Measurements from ENCODE around the gene CDH2. TPM values are rescaled to one million over a fixed set of nuclear protein-coding genes. Genes with fewer than 3 reads are reported as not detected.
"Not testable (repeated sequence)": the region's sequence is repeated elsewhere in the genome, so short reads cannot be mapped to it uniquely, and the experiment has no call there.

CDH2 gene
- total RNA-seq, 5 donors from 2014 or later (not counting 1 experiment from before 2014, with no cell fraction given), result 0.16 to 0.76 (median 0.33) TPM; not detected in 1

- no peak overlapping the region for H3K27ac ChIP-seq (ENCODE audit: low read length)
Observed at GRCh38 chr18:27931535-27931934, 245.4 kb downstream of the CDH2 start.

GRCh38 chr18:27922780-27923179 is 254.2 kb downstream of the CDH2 start:
- no peaks in the 10 kb centered on the region for H3K4me1 Mint-ChIP-seq
- DNase-seq, result no peak
- Histone ChIP-seq H3K4me1 (ENCODE audit: control insufficient read depth in 1 of 2, extremely low read depth in 1 of 2, insufficient read depth in 2 of 2, low read length in 2 of 2) (no peaks in the 10 kb centered on the region), H3K27ac (ENCODE audit: low read length) (no peak overlapping the region), H3K36me3 (ENCODE audit: control insufficient read depth in 2 of 2, extremely low read depth in 1 of 2, insufficient read depth in 1 of 2, low read length in 1 of 2) (no peaks in the 10 kb centered on the region), H3K9me3 (no peaks in the 10 kb centered on the region), H3K4me3 (ENCODE audit: control insufficient read depth in 1 of 2, extremely low read depth in 1 of 2, low read length in 1 of 2) (no peak overlapping the region), H3K27me3 (replicated peaks in 1 of 2; ENCODE audit: control insufficient read depth in 2 of 2, extremely low read depth in 1 of 2, insufficient read depth in 2 of 2, low read length in 1 of 2) (no peaks in the 10 kb centered on the region)
- peaks cover 4 to 26% (median 11%) of the 10 kb centered on the region in 3 donors for H3K9me3 Mint-ChIP-seq
- WGBS (ENCODE audit: insufficient coverage), result 100% methylated on average over 1 of the region's 5 CpGs
- no peak overlapping the region for H3K4me3 Mint-ChIP-seq
- no peak for ATAC-seq (replicated peaks in 1 of 4)
- H3K36me3 Mint-ChIP-seq, result no peaks in the 10 kb centered on the region
- no peak overlapping the region for H3K27ac Mint-ChIP-seq
- CTCF ChIA-PET, result no interaction called here
- POLR2A ChIA-PET, result no interaction called here
- H3K27me3 Mint-ChIP-seq, result no peaks in the 10 kb centered on the region

More at GRCh38 chr18:27931535-27931934, 245.4 kb downstream of the CDH2 start:
- Histone ChIP-seq H3K9me3 (no peaks in the 10 kb centered on the region), H3K4me1 (ENCODE audit: control insufficient read depth in 1 of 2, extremely low read depth in 1 of 2, insufficient read depth in 2 of 2, low read length in 2 of 2) (no peaks in the 10 kb centered on the region), H3K4me3 (ENCODE audit: control insufficient read depth in 1 of 2, extremely low read depth in 1 of 2, low read length in 1 of 2) (no peak overlapping the region), H3K27me3 (replicated peaks in 1 of 2; ENCODE audit: control insufficient read depth in 2 of 2, extremely low read depth in 1 of 2, insufficient read depth in 2 of 2, low read length in 1 of 2) (no peaks in the 10 kb centered on the region), H3K36me3 (ENCODE audit: control insufficient read depth in 2 of 2, extremely low read depth in 1 of 2, insufficient read depth in 1 of 2, low read length in 1 of 2) (no peaks in the 10 kb centered on the region)
- H3K36me3 Mint-ChIP-seq, result no peaks in the 10 kb centered on the region
- 60% methylated on average over 1 of the region's 3 CpGs for WGBS (ENCODE audit: insufficient coverage)
- no peak overlapping the region for H3K27ac Mint-ChIP-seq
- ChIA-PET POLR2A (no interaction called here), CTCF (no interaction called here)
- H3K4me1 Mint-ChIP-seq, result no peaks in the 10 kb centered on the region
- H3K9me3 Mint-ChIP-seq, result peaks cover 4 to 18% (median 8%) of the 10 kb centered on the region in 3 donors
- DNase-seq (no peak), ATAC-seq (replicated peaks in 1 of 4) (no peak)
- H3K27me3 Mint-ChIP-seq, result no peaks in the 10 kb centered on the region
- no peak overlapping the region for H3K4me3 Mint-ChIP-seq

- Histone ChIP-seq H3K36me3 (ENCODE audit: control insufficient read depth in 2 of 2, extremely low read depth in 1 of 2, insufficient read depth in 1 of 2, low read length in 1 of 2) (no peaks in the 10 kb centered on the region), H3K4me1 (ENCODE audit: control insufficient read depth in 1 of 2, extremely low read depth in 1 of 2, insufficient read depth in 2 of 2, low read length in 2 of 2) (no peaks in the 10 kb centered on the region), H3K9me3 (no peaks in the 10 kb centered on the region), H3K27me3 (replicated peaks in 1 of 2; ENCODE audit: control insufficient read depth in 2 of 2, extremely low read depth in 1 of 2, insufficient read depth in 2 of 2, low read length in 1 of 2) (no peaks in the 10 kb centered on the region), H3K4me3 (ENCODE audit: control insufficient read depth in 1 of 2, extremely low read depth in 1 of 2, low read length in 1 of 2) (no peak overlapping the region), H3K27ac (ENCODE audit: low read length) (no peak overlapping the region)
- H3K4me1 Mint-ChIP-seq, result no peaks in the 10 kb centered on the region
- no peaks in the 10 kb centered on the region for H3K36me3 Mint-ChIP-seq
- POLR2A ChIA-PET, result no interaction called here
- peaks cover 7 to 21% (median 9%) of the 10 kb centered on the region in 3 donors for H3K9me3 Mint-ChIP-seq
- ATAC-seq (replicated peaks in 1 of 4), result no peak
- H3K27me3 Mint-ChIP-seq, result no peaks in the 10 kb centered on the region
- no peak overlapping the region for H3K27ac Mint-ChIP-seq
- H3K4me3 Mint-ChIP-seq, result no peak overlapping the region
- WGBS (ENCODE audit: insufficient coverage), result 88% methylated on average over 13 of the region's 18 CpGs
- no peak for DNase-seq
- CTCF ChIA-PET, result no interaction called here
Observed at GRCh38 chr18:27921904-27922751, 254.8 kb downstream of the CDH2 start.

- WGBS (ENCODE audit: insufficient coverage), result 61% methylated on average over 5 of the region's 8 CpGs
Observed at GRCh38 chr18:27921392-27921791, 255.5 kb downstream of the CDH2 start.

GRCh38 chr18:27920836-27921235 is 256.1 kb downstream of the CDH2 start:
- WGBS (ENCODE audit: insufficient coverage), result 83% methylated on average over 1 of the region's 3 CpGs
- DNase-seq, result no peak

More at GRCh38 chr18:27921392-27921791, 255.5 kb downstream of the CDH2 start:
- no peak overlapping the region for H3K4me3 ChIP-seq (ENCODE audit: control insufficient read depth in 1 of 2, extremely low read depth in 1 of 2, low read length in 1 of 2)
- Mint-ChIP-seq H3K4me1 (no peaks in the 10 kb centered on the region), H3K27me3 (no peaks in the 10 kb centered on the region), H3K36me3 (no peaks in the 10 kb centered on the region), H3K27ac (no peak overlapping the region), H3K9me3 (peaks cover 8 to 20% (median 9%) of the 10 kb centered on the region in 3 donors), H3K4me3 (no peak overlapping the region)
- H3K4me1 ChIP-seq (ENCODE audit: control insufficient read depth in 1 of 2, extremely low read depth in 1 of 2, insufficient read depth in 2 of 2, low read length in 2 of 2), result no peaks in the 10 kb centered on the region
- DNase-seq (no peak), ATAC-seq (replicated peaks in 1 of 4) (no peak)
- no peaks in the 10 kb centered on the region for H3K9me3 ChIP-seq
- POLR2A ChIA-PET, result no interaction called here
- CTCF ChIA-PET, result no interaction called here
- no peak overlapping the region for H3K27ac ChIP-seq (ENCODE audit: low read length)
- H3K36me3 ChIP-seq (ENCODE audit: control insufficient read depth in 2 of 2, extremely low read depth in 1 of 2, insufficient read depth in 1 of 2, low read length in 1 of 2), result no peaks in the 10 kb centered on the region
- no peaks in the 10 kb centered on the region for H3K27me3 ChIP-seq (replicated peaks in 1 of 2; ENCODE audit: control insufficient read depth in 2 of 2, extremely low read depth in 1 of 2, insufficient read depth in 2 of 2, low read length in 1 of 2)

GRCh38 chr18:27906189-27906588 is 270.7 kb downstream of the CDH2 start:
- H3K27ac Mint-ChIP-seq; DNase-seq; H3K4me1 Mint-ChIP-seq; H3K4me3 ChIP-seq (ENCODE audit: control insufficient read depth in 1 of 2, extremely low read depth in 1 of 2, low read length in 1 of 2); H3K9me3 ChIP-seq; CTCF ChIA-PET; H3K27me3 Mint-ChIP-seq; H3K4me1 ChIP-seq (ENCODE audit: control insufficient read depth in 1 of 2, extremely low read depth in 1 of 2, insufficient read depth in 2 of 2, low read length in 2 of 2); H3K27ac ChIP-seq (ENCODE audit: low read length); ATAC-seq (replicated peaks in 1 of 4); POLR2A ChIA-PET; H3K36me3 ChIP-seq (ENCODE audit: control insufficient read depth in 2 of 2, extremely low read depth in 1 of 2, insufficient read depth in 1 of 2, low read length in 1 of 2); H3K27me3 ChIP-seq (replicated peaks in 1 of 2; ENCODE audit: control insufficient read depth in 2 of 2, extremely low read depth in 1 of 2, insufficient read depth in 2 of 2, low read length in 1 of 2); H3K4me3 Mint-ChIP-seq; H3K36me3 Mint-ChIP-seq: not testable (repeated sequence)
- 100% methylated on average over 1 of the region's 2 CpGs for WGBS (ENCODE audit: insufficient coverage)
- H3K9me3 Mint-ChIP-seq, result peaks cover 15 to 46% (median 29%) of the 10 kb centered on the region in 3 donors

More at GRCh38 chr18:27920836-27921235, 256.1 kb downstream of the CDH2 start:
- H3K4me3 Mint-ChIP-seq, result no peak overlapping the region
- Histone ChIP-seq H3K4me1 (ENCODE audit: control insufficient read depth in 1 of 2, extremely low read depth in 1 of 2, insufficient read depth in 2 of 2, low read length in 2 of 2) (no peaks in the 10 kb centered on the region), H3K27ac (ENCODE audit: low read length) (no peak overlapping the region), H3K4me3 (ENCODE audit: control insufficient read depth in 1 of 2, extremely low read depth in 1 of 2, low read length in 1 of 2) (no peak overlapping the region), H3K9me3 (no peaks in the 10 kb centered on the region), H3K36me3 (ENCODE audit: control insufficient read depth in 2 of 2, extremely low read depth in 1 of 2, insufficient read depth in 1 of 2, low read length in 1 of 2) (no peaks in the 10 kb centered on the region), H3K27me3 (replicated peaks in 1 of 2; ENCODE audit: control insufficient read depth in 2 of 2, extremely low read depth in 1 of 2, insufficient read depth in 2 of 2, low read length in 1 of 2) (no peaks in the 10 kb centered on the region)
- no peak for ATAC-seq (replicated peaks in 1 of 4)
- H3K27ac Mint-ChIP-seq, result no peak overlapping the region
- no peaks in the 10 kb centered on the region for H3K27me3 Mint-ChIP-seq
- peaks cover 8 to 14% (median 9%) of the 10 kb centered on the region in 3 donors for H3K9me3 Mint-ChIP-seq
- H3K4me1 Mint-ChIP-seq, result no peaks in the 10 kb centered on the region
- no peaks in the 10 kb centered on the region for H3K36me3 Mint-ChIP-seq
- ChIA-PET CTCF (no interaction called here), POLR2A (no interaction called here)

All from T-cell (primary cell).